CD4-positive, alpha-beta T cell (primary cell): ENCODE data around the gene FOXL2NB. TPM values are rescaled to one million over a fixed set of nuclear protein-coding genes. Genes with fewer than 3 reads are reported as not detected.

Source experiments
- ATAC-seq: fragments of 200-7000 bp; cut with Tn5 transposase; one replicate; pipeline ENCODE4 v1.10.0; 2022; ENCODE audit warnings: mild to moderate bottlenecking; ENCODE audit not compliant: poor library complexity
- CTCF ChIA-PET: fragments of 350-600 bp; sonication (Branson Sonifier 250); formaldehyde crosslinking; loops from one replicate; lab custom pipeline; 2021; ENCODE audit warnings: antibody characterized with exemption, inconsistent platforms; lab: Charles Lee
- POLR2A ChIA-PET: fragments of 350-600 bp; sonication (Branson Sonifier 250); formaldehyde crosslinking; loops from one replicate; lab custom pipeline; 2021; ENCODE audit warnings: antibody characterized with exemption, inconsistent platforms; lab: Charles Lee
- DNase-seq, 14 experiments: peaks; one replicate each; pipeline ENCODE4 v3.0.0-alpha.2; 2013 to 2020; ENCODE audit warnings: mixed read lengths in 2 of 14
- H3K27ac ChIP-seq, 2 donors: one replicate each; pipeline versions ENCODE4 v1.5.1 to v1.7.0; 2013; ENCODE audit warnings: low read length in 2 of 2, low read depth in 1 of 2, mild to moderate bottlenecking in 1 of 2
- H3K27me3 ChIP-seq, 2 experiments: 1 replicate in 1 of 2; 2 replicates in 1 of 2; pipeline versions ENCODE4 v1.6.1 to v1.7.0; 2013; ENCODE audit warnings: low read length in 2 of 2, control low read depth in 1 of 2, mild to moderate bottlenecking in 1 of 2, moderate library complexity in 1 of 2; ENCODE audit not compliant: insufficient read depth in 2 of 2, control insufficient read depth in 1 of 2
- H3K36me3 ChIP-seq: one replicate; pipeline ENCODE4 v1.6.1; 2013; ENCODE audit warnings: low read length, control low read depth; ENCODE audit not compliant: insufficient read depth
- H3K4me1 ChIP-seq: one replicate; pipeline ENCODE4 v1.6.1; 2013; ENCODE audit warnings: low read length, control low read depth; ENCODE audit not compliant: insufficient read depth
- H3K4me3 ChIP-seq: one replicate; pipeline ENCODE4 v1.5.1; 2013; ENCODE audit warnings: mild to moderate bottlenecking, low read length, moderate library complexity
- H3K9me3 ChIP-seq, 2 experiments: 1 replicate in 1 of 2; 2 replicates in 1 of 2; pipeline versions ENCODE4 v1.6.1 to v1.7.0; 2013; ENCODE audit warnings: low read length in 2 of 2, mild to moderate bottlenecking in 2 of 2, control low read depth in 1 of 2, moderate library complexity in 1 of 2; ENCODE audit not compliant: control insufficient read depth in 1 of 2, insufficient read depth in 1 of 2
- H3K27ac Mint-ChIP-seq: one replicate; pipeline ENCODE4 v1.8.0; 2020; ENCODE audit warnings: mixed read lengths
- H3K27me3 Mint-ChIP-seq: one replicate; pipeline ENCODE4 v1.8.0; 2021; ENCODE audit warnings: mixed read lengths
- H3K36me3 Mint-ChIP-seq: one replicate; pipeline ENCODE4 v1.8.0; 2021; ENCODE audit warnings: low read depth, mixed read lengths
- H3K4me1 Mint-ChIP-seq: one replicate; pipeline ENCODE4 v1.8.0; 2021; ENCODE audit warnings: low read depth, mixed read lengths
- H3K4me3 Mint-ChIP-seq: one replicate; pipeline ENCODE4 v1.8.0; 2020; ENCODE audit warnings: mild to moderate bottlenecking, mixed read lengths
- H3K9me3 Mint-ChIP-seq: one replicate; pipeline ENCODE4 v1.8.0; 2020; ENCODE audit warnings: mixed read lengths
- intact Hi-C, 2 experiments: fragments of 100-400 bp; cut with DNase I in 1 of 2; cut with micrococcal nuclease in 1 of 2; formaldehyde crosslinking; loops; one replicate each; pipeline versions ENCODE4 v1.15.1 to v1.9.0; 2023 to 2025; cut with DNase I, micrococcal nuclease
- total RNA-seq, 174 experiments: library from RNA in 2 of 174; stranded (reverse) in 2 of 174; gene quantifications; one replicate each; pipeline ENCODE4 v1.2.3 and lab custom pipeline; 2021 to 2026
- TF ChIP-seq, protein P1 (sequence below): fragments of 200-600 bp; IDR thresholded peaks from one replicate; pipeline ENCODE4 v1.8.0; 2022; ENCODE audit warnings: antibody characterized with exemption, mild to moderate bottlenecking

The FOXL2NB gene
- total RNA-seq, 2 experiments from 2014 or later: not detected

DNA sequence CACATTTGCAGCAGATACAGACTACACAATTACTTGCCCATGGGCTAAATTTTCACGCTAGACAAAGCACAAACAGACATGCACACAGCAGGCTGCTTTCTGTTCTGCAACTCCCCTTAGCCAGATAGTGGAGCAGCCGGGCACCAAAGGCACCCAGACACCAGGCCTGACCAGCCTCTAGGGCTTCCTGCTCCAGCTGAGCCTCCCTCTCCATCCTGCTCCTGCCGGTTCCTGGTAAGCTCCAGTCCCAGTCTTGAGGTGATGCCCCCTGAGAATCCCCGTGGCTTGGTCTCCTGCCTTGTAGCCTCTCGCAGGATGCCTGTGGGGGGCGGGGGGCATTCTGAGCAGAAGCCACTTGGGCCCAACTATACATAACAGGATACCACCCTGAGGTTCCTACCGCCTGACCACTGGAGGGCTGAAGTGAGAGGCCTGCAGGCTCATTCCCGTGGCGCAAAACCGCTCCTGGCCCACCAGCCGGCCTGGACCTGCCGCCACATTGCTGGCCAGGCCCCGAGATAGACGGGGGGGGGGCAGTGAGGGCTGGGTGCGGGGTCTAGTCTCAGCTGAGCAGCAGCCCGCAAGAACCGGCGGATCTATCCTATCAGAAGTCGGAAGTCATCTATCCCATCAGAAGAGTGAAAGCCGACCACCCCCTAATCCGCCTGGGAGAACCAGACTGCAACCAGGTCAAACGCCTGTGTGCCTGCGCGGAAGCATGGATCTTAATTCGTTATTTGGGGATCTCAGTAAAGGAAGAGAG lies 4.0 kb upstream of the FOXL2NB start:
- Mint-ChIP-seq H3K36me3 (no peaks in the 10 kb centered on the region), H3K27me3 (peaks cover 91% of the 10 kb centered on the region), H3K27ac (no peak overlapping the region), H3K4me3 (peak overlapping the region; percentile 0), H3K9me3 (no peaks in the 10 kb centered on the region), H3K4me1 (peaks cover 51% of the 10 kb centered on the region)
- ATAC-seq (no peak), DNase-seq (no peak)
- Histone ChIP-seq H3K27me3 (peaks cover 81 to 98% of the 10 kb centered on the region in 2 experiments), H3K27ac (no peak overlapping the region), H3K36me3 (no peaks in the 10 kb centered on the region), H3K4me3 (no peak overlapping the region), H3K4me1 (peaks cover 59% of the 10 kb centered on the region), H3K9me3 (peaks cover 0 to 45% of the 10 kb centered on the region in 2 experiments)
- intact Hi-C loops: no loop called here
- CTCF ChIA-PET: no interaction called here
- TF ChIP-seq, protein P1, sequence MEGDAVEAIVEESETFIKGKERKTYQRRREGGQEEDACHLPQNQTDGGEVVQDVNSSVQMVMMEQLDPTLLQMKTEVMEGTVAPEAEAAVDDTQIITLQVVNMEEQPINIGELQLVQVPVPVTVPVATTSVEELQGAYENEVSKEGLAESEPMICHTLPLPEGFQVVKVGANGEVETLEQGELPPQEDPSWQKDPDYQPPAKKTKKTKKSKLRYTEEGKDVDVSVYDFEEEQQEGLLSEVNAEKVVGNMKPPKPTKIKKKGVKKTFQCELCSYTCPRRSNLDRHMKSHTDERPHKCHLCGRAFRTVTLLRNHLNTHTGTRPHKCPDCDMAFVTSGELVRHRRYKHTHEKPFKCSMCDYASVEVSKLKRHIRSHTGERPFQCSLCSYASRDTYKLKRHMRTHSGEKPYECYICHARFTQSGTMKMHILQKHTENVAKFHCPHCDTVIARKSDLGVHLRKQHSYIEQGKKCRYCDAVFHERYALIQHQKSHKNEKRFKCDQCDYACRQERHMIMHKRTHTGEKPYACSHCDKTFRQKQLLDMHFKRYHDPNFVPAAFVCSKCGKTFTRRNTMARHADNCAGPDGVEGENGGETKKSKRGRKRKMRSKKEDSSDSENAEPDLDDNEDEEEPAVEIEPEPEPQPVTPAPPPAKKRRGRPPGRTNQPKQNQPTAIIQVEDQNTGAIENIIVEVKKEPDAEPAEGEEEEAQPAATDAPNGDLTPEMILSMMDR: no peak
- POLR2A ChIA-PET: no interaction called here

DNA sequence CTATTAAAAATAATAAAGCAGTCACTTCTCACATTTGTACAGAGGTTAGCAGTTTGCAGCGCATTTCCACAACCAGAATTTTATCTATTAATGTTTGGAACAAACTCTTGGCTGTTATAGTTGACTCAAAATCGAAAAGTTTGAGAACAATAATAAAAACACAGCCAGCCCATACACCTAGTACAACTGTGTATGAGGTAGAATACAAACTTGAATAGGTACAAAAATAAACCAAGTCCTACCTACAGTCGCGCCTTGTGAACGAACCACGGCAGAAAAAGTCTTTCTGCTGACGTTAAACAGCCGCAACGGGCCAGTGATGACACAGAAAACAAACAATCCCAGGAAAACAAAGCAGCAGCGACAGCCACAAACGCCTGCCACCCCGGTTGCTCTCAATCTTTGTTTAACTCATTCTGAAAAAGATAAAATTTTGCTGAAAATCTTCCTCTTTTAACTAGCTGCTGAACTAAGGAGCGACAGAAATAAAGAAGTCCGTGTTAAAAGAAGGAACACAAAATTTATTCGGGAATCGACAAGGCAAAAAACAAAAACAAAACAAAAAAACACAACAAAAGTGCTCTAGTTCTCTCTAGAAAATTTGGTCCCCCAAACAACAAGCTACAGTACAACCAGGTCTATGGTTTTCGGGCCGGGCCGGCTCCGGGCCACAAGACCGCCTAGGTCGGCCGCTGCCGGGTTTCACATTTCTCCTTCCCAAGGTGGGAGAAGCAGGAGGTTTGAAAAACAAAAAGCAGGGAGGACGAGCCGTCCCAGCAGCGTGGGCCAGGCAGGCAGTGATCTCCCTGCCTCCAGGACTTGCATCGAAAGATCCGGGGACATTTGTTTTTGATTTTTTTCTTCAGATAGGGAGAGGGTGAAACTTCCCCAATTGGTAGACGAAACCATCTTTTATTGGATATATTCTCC lies 3.0 kb upstream of the FOXL2NB start:
- Histone ChIP-seq H3K27me3 (peaks cover 81 to 98% of the 10 kb centered on the region in 2 experiments), H3K9me3 (peaks cover 0 to 37% of the 10 kb centered on the region in 2 experiments), H3K4me1 (peaks cover 50% of the 10 kb centered on the region), H3K27ac (no peak overlapping the region), H3K36me3 (no peaks in the 10 kb centered on the region), H3K4me3 (no peak overlapping the region)
- TF ChIP-seq, protein P1: no peak
- Mint-ChIP-seq H3K27ac (no peak overlapping the region), H3K36me3 (no peaks in the 10 kb centered on the region), H3K27me3 (peaks cover 91% of the 10 kb centered on the region), H3K9me3 (no peaks in the 10 kb centered on the region), H3K4me3 (peak overlapping the region; percentile 67), H3K4me1 (peaks cover 46% of the 10 kb centered on the region)
- CTCF ChIA-PET: interaction anchor here (0.7 to 2.2 kb wide), 3 partner anchors 7 to 386 kb away, joined by 3 to 17 read pairs (median 3); no protein-coding TSS in a partner anchor
- POLR2A ChIA-PET: interaction anchor here (0.6 to 1.0 kb wide), 3 partner anchors 8 to 727 kb away, joined by 3 to 5 read pairs (median 3); no protein-coding TSS in a partner anchor
- DNase-seq (peak in 2 of 14 experiments; percentile 39 to 47), ATAC-seq (peak; percentile 38)
- intact Hi-C loops: no loop called here

DNA sequence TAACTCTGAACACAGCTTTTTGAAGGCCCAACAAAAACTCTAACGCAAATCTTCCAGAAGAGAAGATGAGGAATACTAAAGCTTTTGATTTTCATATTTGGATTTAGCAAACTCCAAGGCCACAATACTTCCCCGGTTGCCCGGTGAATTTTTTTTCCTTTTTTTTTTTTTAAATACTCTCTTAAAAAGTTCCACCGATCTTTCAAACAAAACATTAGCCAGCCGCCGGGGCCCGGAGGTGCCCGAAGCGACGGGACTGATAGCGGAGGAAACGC lies 2.4 kb upstream of the FOXL2NB start:
- peaks cover 46% of the 10 kb centered on the region for H3K4me1 Mint-ChIP-seq
- Histone ChIP-seq H3K4me3 (no peak overlapping the region), H3K9me3 (peaks cover 0 to 36% of the 10 kb centered on the region in 2 experiments), H3K4me1 (peaks cover 50% of the 10 kb centered on the region), H3K36me3 (no peaks in the 10 kb centered on the region), H3K27ac (no peak overlapping the region), H3K27me3 (peaks cover 81 to 98% of the 10 kb centered on the region in 2 experiments)
- peaks cover 91% of the 10 kb centered on the region for H3K27me3 Mint-ChIP-seq
- intact Hi-C loops: no loop called here
- H3K36me3 Mint-ChIP-seq: no peaks in the 10 kb centered on the region
- TF ChIP-seq, protein P1: no peak
- ChIA-PET POLR2A (interaction anchor here (0.6 to 1.0 kb wide), 3 partner anchors 9 to 727 kb away, joined by 3 to 5 read pairs (median 3); no protein-coding TSS in a partner anchor), CTCF (interaction anchor here (0.7 to 2.2 kb wide), 3 partner anchors 8 to 385 kb away, joined by 3 to 17 read pairs (median 3); no protein-coding TSS in a partner anchor)
- no peak for DNase-seq
- H3K9me3 Mint-ChIP-seq: no peaks in the 10 kb centered on the region
- peak overlapping the region; percentile 92 for H3K4me3 Mint-ChIP-seq
- no peak for ATAC-seq
- no peak overlapping the region for H3K27ac Mint-ChIP-seq
